Subcutaneous abdominal adipose tissue (tissue), 5 donors: ENCODE results near the gene BTBD7.

ENCODE experiments used
- H3K27ac ChIP-seq: one replicate; pipeline ENCODE4 v1.7.0; 2013; ENCODE audit warnings: low read depth, mild to moderate bottlenecking, inconsistent platforms, low read length, moderate library complexity
- H3K27me3 ChIP-seq, 5 donors: one replicate each; pipeline ENCODE4 v1.7.0; 2013; ENCODE audit warnings: low read length in 5 of 5, inconsistent platforms in 1 of 5; ENCODE audit not compliant: control insufficient read depth in 5 of 5, insufficient read depth in 4 of 5
- H3K36me3 ChIP-seq, 5 donors: one replicate each; pipeline ENCODE4 v1.7.0; 2013; ENCODE audit warnings: low read length in 5 of 5; ENCODE audit not compliant: control insufficient read depth in 5 of 5, insufficient read depth in 5 of 5
- H3K4me1 ChIP-seq, 5 donors: one replicate each; pipeline ENCODE4 v1.7.0; 2013; ENCODE audit warnings: low read length in 5 of 5, mild to moderate bottlenecking in 3 of 5, moderate library complexity in 1 of 5; ENCODE audit not compliant: control insufficient read depth in 5 of 5, insufficient read depth in 5 of 5
- H3K4me3 ChIP-seq, 5 donors: one replicate each; pipeline ENCODE4 v1.7.0; 2013; ENCODE audit warnings: low read length in 5 of 5, low read depth in 1 of 5
- H3K9ac ChIP-seq, 5 donors: one replicate each; pipeline ENCODE4 v1.7.0; 2013; ENCODE audit warnings: low read length in 5 of 5, mild to moderate bottlenecking in 4 of 5, moderate library complexity in 3 of 5
- H3K9me3 ChIP-seq, 5 donors: one replicate each; pipeline ENCODE4 v1.7.0; 2013; ENCODE audit warnings: low read length in 5 of 5; ENCODE audit not compliant: control insufficient read depth in 5 of 5
- donor health status: healthy.
- donor health status: healthy.
- donor health status: healthy.
- donor health status: healthy.
- donor health status: healthy.

The BTBD7 gene

DNA sequence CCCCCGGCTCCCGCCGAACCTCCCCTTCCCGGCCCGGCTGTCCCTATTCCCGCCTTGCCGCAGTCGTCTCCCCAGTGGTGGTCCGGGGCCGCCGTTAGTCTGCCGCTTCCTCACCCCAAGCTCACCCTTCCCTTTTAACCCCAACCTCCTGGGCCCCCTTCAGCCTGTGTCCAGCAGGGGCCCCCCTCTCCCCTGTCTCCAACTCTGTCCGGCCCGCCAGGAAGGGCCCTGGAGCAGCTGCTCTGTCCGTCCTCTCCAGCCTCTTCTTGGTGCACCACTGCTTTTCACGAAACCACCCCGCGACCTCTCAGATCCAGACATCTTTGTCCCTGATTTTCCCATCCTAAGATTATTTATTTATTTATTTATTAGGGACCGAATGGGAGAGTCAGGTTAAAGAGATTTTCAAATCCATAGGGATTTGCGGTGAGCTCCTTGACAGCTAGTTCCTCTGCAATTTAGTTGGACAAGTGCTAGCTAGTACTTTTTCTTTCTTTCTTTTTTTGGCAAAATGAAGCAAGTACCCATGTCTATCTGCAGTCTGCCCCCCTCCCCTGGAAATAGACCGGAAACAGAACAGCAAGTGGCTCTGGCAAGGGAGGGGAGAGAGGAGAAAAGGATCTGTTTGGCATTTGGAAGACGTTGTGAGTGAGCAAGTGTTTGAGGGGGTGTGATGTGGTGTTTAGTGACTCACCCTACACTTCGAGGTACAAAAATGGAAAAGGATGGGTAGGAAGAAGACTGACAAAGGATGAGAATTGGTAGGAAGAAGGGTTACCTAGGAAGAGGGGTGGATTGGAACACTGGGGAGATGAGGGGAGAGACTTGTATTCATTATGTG, 125.1 kb downstream of the BTBD7 start:
- Histone ChIP-seq H3K4me3 (peak overlapping the region; percentile 42 to 95 (median 90)), H3K4me1 (peaks cover 0 to 25% (median 19%) of the 10 kb centered on the region in 5 donors), H3K9ac (peak overlapping the region; percentile 42 to 92 (median 90)), H3K36me3 (peaks cover 8 to 9% (median 8%) of the 10 kb centered on the region in 5 donors), H3K9me3 (no peaks in the 10 kb centered on the region), H3K27me3 (no peaks in the 10 kb centered on the region), H3K27ac (peak overlapping the region; percentile 89)

DNA sequence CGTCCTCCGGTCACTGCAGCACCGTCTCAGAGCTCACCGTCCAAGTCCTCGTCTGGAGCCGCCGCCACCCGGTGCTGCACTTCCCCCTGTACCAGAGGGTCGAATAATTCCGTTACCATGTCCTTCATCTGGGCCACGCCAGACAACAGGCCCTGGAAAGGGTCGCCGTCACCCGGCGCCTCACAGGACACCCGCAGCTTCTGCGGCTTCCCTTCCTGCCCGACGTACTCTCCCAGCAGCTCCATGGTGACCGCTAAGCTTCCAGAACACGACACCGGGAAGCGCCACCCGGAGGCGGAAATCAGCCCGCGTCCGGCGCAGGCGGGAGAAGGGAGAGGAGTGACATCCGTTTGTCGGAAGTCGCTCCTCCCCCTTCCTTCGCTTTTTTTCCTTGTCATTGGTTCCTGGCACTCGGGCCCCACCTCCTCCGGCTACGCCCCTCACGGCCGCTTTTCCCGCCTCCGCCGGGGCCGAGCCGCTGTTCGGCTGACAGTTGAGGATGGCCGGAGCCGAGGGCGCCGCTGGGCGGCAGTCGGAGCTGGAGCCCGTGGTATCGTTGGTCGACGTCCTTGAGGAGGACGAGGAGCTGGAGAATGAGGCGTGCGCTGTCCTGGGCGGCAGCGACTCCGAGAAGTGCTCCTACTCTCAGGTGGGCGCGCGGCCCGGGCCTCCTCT, 125.9 kb downstream of the BTBD7 start, which contains the start of the genes GON7 and UBR7:
Gene GON7 (minus strand): TSS at position 273 of the 675 bp plus-strand sequence. CDS start 28 bp downstream, at position 245.
Gene UBR7 (plus strand): TSS at position 464 of the 675 bp plus-strand sequence. CDS start 36 bp downstream, at position 500.
- no peaks in the 10 kb centered on the region for H3K27me3 ChIP-seq
- H3K27ac ChIP-seq, result peak within 1 kb of the TSS; percentile 89
- peaks cover under 1 to 3% (median under 1%) of the 10 kb centered on the region in 5 donors for H3K36me3 ChIP-seq
- H3K9me3 ChIP-seq, result no peaks in the 10 kb centered on the region
- H3K9ac ChIP-seq, result peak within 1 kb of the TSS; percentile 42 to 92 (median 90)
- H3K4me3 ChIP-seq, result peak within 1 kb of the TSS; percentile 66 to 95 (median 90)
- H3K4me1 ChIP-seq, result peaks cover 0 to 25% (median 19%) of the 10 kb centered on the region in 5 donors

DNA sequence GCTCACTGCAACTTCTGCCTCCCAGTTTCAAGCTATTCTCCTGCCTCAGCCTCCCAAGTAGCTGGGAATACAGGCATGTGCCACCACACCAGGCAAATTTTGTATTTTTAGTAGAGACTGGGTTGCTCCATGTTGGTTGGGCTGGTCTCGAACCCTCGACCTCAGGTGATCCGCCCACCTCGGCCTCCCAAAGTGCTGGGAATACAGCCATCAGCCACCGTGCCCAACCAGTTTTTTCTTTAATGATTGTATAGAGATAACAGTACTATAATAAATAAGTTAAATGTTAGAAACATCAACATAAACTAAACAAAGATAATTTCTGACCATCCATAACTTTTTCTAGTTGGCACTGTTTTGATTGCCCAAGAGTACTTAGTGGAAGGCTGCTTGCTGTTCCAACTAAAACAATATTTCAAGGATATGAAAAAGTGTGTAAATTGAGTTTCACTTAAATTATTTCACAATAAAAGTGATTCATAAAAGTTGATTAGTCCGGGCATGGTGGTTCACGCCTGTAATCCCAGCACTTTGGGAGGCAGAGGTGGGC, 131.6 kb downstream of the BTBD7 start:
- H3K36me3 ChIP-seq, result peaks cover 0 to 3% (median 0%) of the 10 kb centered on the region in 5 donors
- H3K27me3 ChIP-seq, result no peaks in the 10 kb centered on the region
- H3K4me1 ChIP-seq, result peaks cover 0 to 8% (median 7%) of the 10 kb centered on the region in 5 donors
- no peaks in the 10 kb centered on the region for H3K9me3 ChIP-seq
- no peak overlapping the region for H3K9ac ChIP-seq
- no peak overlapping the region for H3K4me3 ChIP-seq
- H3K27ac ChIP-seq, result no peak overlapping the region

DNA sequence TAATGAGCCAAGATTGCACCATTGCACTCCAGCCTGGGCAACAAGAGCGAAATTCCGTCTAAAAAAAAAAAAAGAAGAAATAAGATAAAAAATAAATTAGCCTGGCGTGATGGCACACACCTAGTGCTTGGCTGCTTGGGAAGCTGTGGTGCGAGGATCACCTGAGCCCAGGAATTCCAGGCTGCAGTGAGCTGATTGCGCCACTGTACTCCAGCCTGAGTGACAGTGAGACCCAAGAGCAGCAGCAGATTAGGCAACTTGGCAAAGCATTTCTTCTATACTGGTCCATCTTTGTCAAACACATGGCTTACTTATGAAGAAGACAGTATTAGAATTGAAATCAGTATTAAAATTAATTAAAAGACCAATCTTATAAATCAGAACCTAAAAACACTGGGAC, 132.3 kb downstream of the BTBD7 start:
- peaks cover 0 to 3% (median 0%) of the 10 kb centered on the region in 5 donors for H3K36me3 ChIP-seq
- no peaks in the 10 kb centered on the region for H3K27me3 ChIP-seq
- peaks cover 0 to under 1% (median 0%) of the 10 kb centered on the region in 5 donors for H3K4me1 ChIP-seq
- no peaks in the 10 kb centered on the region for H3K9me3 ChIP-seq
- H3K27ac ChIP-seq, result no peak overlapping the region
- no peak overlapping the region for H3K4me3 ChIP-seq
- H3K9ac ChIP-seq, result no peak overlapping the region

DNA sequence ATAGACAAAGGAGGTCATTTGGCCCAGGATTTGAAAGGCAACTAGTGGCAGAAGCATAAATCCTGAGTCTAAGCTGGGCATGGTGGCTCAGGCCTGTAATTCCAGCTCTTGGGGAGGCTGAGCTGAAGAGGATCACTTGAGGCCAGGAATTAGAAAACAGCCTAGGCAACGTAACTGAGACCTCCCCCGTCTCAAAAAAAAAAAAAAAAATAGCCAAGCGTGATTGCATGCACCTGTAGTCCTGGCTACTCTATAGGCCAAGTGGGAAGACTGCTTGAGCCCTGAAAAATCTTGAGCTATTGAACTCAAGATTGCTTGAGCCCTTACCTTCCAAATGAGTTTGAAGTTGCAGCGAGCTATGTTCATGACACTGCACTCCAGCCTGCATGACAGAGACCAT, 133.8 kb downstream of the BTBD7 start:
- no peaks in the 10 kb centered on the region for H3K4me1 ChIP-seq
- no peak overlapping the region for H3K27ac ChIP-seq
- H3K27me3 ChIP-seq, result no peaks in the 10 kb centered on the region
- no peak overlapping the region for H3K9ac ChIP-seq
- no peaks in the 10 kb centered on the region for H3K9me3 ChIP-seq
- no peak overlapping the region for H3K4me3 ChIP-seq
- H3K36me3 ChIP-seq, result peaks cover 0 to 3% (median 0%) of the 10 kb centered on the region in 5 donors

DNA sequence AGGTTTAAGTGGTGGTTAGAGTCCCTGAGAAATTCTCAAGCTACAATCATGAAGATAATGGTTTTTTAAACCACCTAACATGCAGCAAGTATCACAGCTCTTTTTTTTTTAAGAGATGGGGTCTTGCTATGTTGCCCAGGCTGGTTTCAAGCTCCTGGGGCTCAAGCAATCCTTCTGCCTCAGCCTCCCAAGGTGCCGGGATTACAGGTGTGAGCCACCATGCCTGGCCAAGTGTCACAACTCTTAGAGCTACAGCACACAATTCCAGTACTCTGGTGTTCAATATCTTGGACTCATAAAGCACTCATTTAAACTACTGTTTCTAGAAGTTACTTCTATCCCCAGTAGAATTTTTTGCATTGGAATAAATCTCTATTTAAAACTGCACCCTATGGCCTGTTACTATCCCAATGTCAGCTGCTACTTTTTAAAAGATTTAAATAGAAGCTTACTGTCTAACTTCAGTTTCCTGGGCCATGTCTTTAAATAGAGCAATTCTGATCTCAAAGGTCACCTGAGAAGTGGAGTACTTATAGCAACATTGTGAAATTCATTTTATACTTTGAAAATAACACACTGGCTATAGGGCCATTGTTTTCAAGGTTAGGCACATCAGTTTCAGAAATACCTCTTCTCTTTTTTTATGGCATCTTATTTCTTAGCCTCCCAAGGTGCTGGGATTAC, 137.4 kb downstream of the BTBD7 start:
- H3K9ac ChIP-seq, result no peak overlapping the region
- H3K4me3 ChIP-seq, result no peak overlapping the region
- H3K27ac ChIP-seq, result no peak overlapping the region
- no peaks in the 10 kb centered on the region for H3K27me3 ChIP-seq
- peaks cover 0 to 3% (median 0%) of the 10 kb centered on the region in 5 donors for H3K36me3 ChIP-seq
- H3K9me3 ChIP-seq, result no peaks in the 10 kb centered on the region
- no peaks in the 10 kb centered on the region for H3K4me1 ChIP-seq
